ENCODE results near the gene CDK10. TPM values are rescaled to one million over a fixed set of nuclear protein-coding genes. Genes with fewer than 3 reads are reported as not detected.

Gene CDK10
- total and polyA plus RNA-seq, 10 of the 15 experiments (the other 5 are each of a cell fraction or from before 2014, with no cell fraction given): 1.5 to 58.7 (median 36.0) TPM

- H3K4me3 ChIP-seq: no peak overlapping the region
- in situ Hi-C loops (cut with MboI) (no loop called here), intact Hi-C loops (cut with micrococcal nuclease; ENCODE audit: unreplicated experiment) (no loop called here)
- no peaks in the 10 kb centered on the region for H3K9me3 ChIP-seq (replicated peaks; ENCODE audit: control insufficient read depth, insufficient read depth, low read length)
- H2AFZ ChIP-seq (ENCODE audit: control insufficient read depth, low read depth, low read length): no peak overlapping the region
- WGBS (ENCODE audit: insufficient coverage, insufficient replicate concordance, low lambda C conversion rate, missing lambda C conversion rate): 81% methylated on average over 26 of the region's 63 CpGs
- no peaks in the 10 kb centered on the region; a peak in 1 of 4 replicates for H3K36me3 ChIP-seq (ENCODE audit: control insufficient read depth in 2 of 2, insufficient read depth in 2 of 2, low read length in 1 of 2)
- no peak for DNase-seq (ENCODE audit: low read depth, low spot score)
- H3K79me2 ChIP-seq (ENCODE audit: control insufficient read depth, insufficient read depth, low read length): peaks cover 7% of the 10 kb centered on the region
- no peak overlapping the region for H3K27ac ChIP-seq (ENCODE audit: control insufficient read depth, insufficient read depth)
- no peak for FAIRE-seq
- no TSS peak for BruUV-seq (replicated peaks)
- no peak overlapping the region for H3K4me2 ChIP-seq (ENCODE audit: control insufficient read depth, insufficient read depth)
- no peaks in the 10 kb centered on the region for H4K20me1 ChIP-seq (ENCODE audit: control insufficient read depth, insufficient read depth)
- H3K9ac ChIP-seq (ENCODE audit: control insufficient read depth, insufficient read depth, low read length): no peak overlapping the region
- no peaks in the 10 kb centered on the region for H3K4me1 ChIP-seq (ENCODE audit: control insufficient read depth, insufficient read depth, low read length)
- peak; percentile 21; the same call in 1 of the 2 replicates for TF ChIP-seq NR2F1 (conservative IDR thresholded peaks at IDR 0.05)
- TF ChIP-seq ETV6 (conservative IDR thresholded peaks at IDR 0.05 in 1 of 2, IDR thresholded peaks at IDR 0.05 in 1 of 2; ENCODE audit: borderline replicate concordance in 1 of 2, low read depth in 1 of 2): no peak
- TF ChIP-seq TCF3 (IDR thresholded peaks at IDR 0.05; ENCODE audit: borderline replicate concordance, insufficient read depth, low read depth, low read length): no peak
- ChIA-PET RAD21 (ENCODE audit: unreplicated experiment) (no interaction called here), POLR2A (no interaction called here), SMC1A (ENCODE audit: uncharacterized antibody, unreplicated experiment) (no interaction called here), CTCF (no interaction called here)
- no peak; the same call in 2 of the 3 replicates for ATAC-seq
- H3K27me3 ChIP-seq (replicated peaks in 1 of 2; ENCODE audit: control insufficient read depth in 2 of 2, insufficient read depth in 2 of 2, low read length in 1 of 2): no peaks in the 10 kb centered on the region
Observed at GRCh38 chr16:89710709-89711564, 24.4 kb downstream of the CDK10 start.

- TSS peak; percentile 86 for BruUV-seq (replicated peaks)
- DNase-seq (ENCODE audit: low read depth, low spot score) (no peak), ATAC-seq (peak; percentile 93), FAIRE-seq (no peak)
- Histone ChIP-seq H3K9me3 (replicated peaks; ENCODE audit: control insufficient read depth, insufficient read depth, low read length) (no peaks in the 10 kb centered on the region), H3K9ac (ENCODE audit: control insufficient read depth, insufficient read depth, low read length) (peak overlapping the region; percentile 81), H3K27ac (ENCODE audit: control insufficient read depth, insufficient read depth) (peak overlapping the region; percentile 48), H3K36me3 (ENCODE audit: control insufficient read depth in 2 of 2, insufficient read depth in 2 of 2, low read length in 1 of 2) (no peaks in the 10 kb centered on the region; a peak in 1 of 4 replicates), H3K4me1 (ENCODE audit: control insufficient read depth, insufficient read depth, low read length) (no peaks in the 10 kb centered on the region), H3K79me2 (ENCODE audit: control insufficient read depth, insufficient read depth, low read length) (peaks cover 7% of the 10 kb centered on the region), H3K27me3 (replicated peaks in 1 of 2; ENCODE audit: control insufficient read depth in 2 of 2, insufficient read depth in 2 of 2, low read length in 1 of 2) (no peaks in the 10 kb centered on the region), H3K4me3 (peak overlapping the region; percentile 78), H4K20me1 (ENCODE audit: control insufficient read depth, insufficient read depth) (no peaks in the 10 kb centered on the region), H2AFZ (ENCODE audit: control insufficient read depth, low read depth, low read length) (peak overlapping the region; percentile 81), H3K4me2 (ENCODE audit: control insufficient read depth, insufficient read depth) (peak overlapping the region; percentile 87)
- ChIA-PET SMC1A (ENCODE audit: uncharacterized antibody, unreplicated experiment) (interaction anchor here (1.0 kb wide), 1 partner anchor 152 kb away, joined by 3 read pairs; no protein-coding TSS in a partner anchor), RAD21 (ENCODE audit: unreplicated experiment) (no interaction called here), CTCF (no interaction called here), POLR2A (no interaction called here)
- intact Hi-C loops (cut with micrococcal nuclease; ENCODE audit: unreplicated experiment) (no loop called here), in situ Hi-C loops (cut with MboI) (no loop called here)
- under 1% methylated on average over 27 of the region's 48 CpGs for WGBS (ENCODE audit: insufficient coverage, insufficient replicate concordance, low lambda C conversion rate, missing lambda C conversion rate)
- TF ChIP-seq NRF1 (conservative IDR thresholded peaks at IDR 0.05; ENCODE audit: low read depth, low read length) (no peak), ETV6 (conservative IDR thresholded peaks at IDR 0.05 in 1 of 2, IDR thresholded peaks at IDR 0.05 in 1 of 2; ENCODE audit: borderline replicate concordance in 1 of 2, low read depth in 1 of 2) (no peak), SP1 (IDR thresholded peaks at IDR 0.05; ENCODE audit: low read depth, low read length) (no peak), KDM1A (IDR thresholded peaks at IDR 0.05; ENCODE audit: borderline replicate concordance) (no peak), PML (IDR thresholded peaks at IDR 0.05; ENCODE audit: low read length) (no peak), CTCF (IDR thresholded peaks at IDR 0.05 in 2 of 3, conservative IDR thresholded peaks at IDR 0.05 in 1 of 3; ENCODE audit: control insufficient read depth in 2 of 3, extremely low read depth in 1 of 3, insufficient read depth in 1 of 3, low read depth in 3 of 3, low read length in 3 of 3) (no peak), FOXM1 (IDR thresholded peaks at IDR 0.05; ENCODE audit: low read depth, low read length) (no peak), FOS (IDR thresholded peaks at IDR 0.05; ENCODE audit: borderline replicate concordance, extremely low read depth, insufficient read length) (no peak), SRF (IDR thresholded peaks at IDR 0.05; ENCODE audit: low read depth in 2 of 2, low read length in 2 of 2) (no peak), HDAC2 (IDR thresholded peaks at IDR 0.05) (no peak), CBX3 (IDR thresholded peaks at IDR 0.05; ENCODE audit: borderline replicate concordance, low read depth) (no peak), RELA (IDR thresholded peaks at IDR 0.05; ENCODE audit: borderline replicate concordance, partially characterized antibody) (no peak)
Observed at GRCh38 chr16:89711601-89712273, 25.2 kb downstream of the CDK10 start.
